Measurements from ENCODE around the gene TMEM51. TPM values are rescaled to one million over a fixed set of nuclear protein-coding genes. Genes with fewer than 3 reads are reported as not detected.

Gene TMEM51
- total and polyA plus RNA-seq, 10 of the 15 experiments (the other 5 are each of a cell fraction or from before 2014, with no cell fraction given): 0.55 to 4.8 (median 3.1) TPM

DNA sequence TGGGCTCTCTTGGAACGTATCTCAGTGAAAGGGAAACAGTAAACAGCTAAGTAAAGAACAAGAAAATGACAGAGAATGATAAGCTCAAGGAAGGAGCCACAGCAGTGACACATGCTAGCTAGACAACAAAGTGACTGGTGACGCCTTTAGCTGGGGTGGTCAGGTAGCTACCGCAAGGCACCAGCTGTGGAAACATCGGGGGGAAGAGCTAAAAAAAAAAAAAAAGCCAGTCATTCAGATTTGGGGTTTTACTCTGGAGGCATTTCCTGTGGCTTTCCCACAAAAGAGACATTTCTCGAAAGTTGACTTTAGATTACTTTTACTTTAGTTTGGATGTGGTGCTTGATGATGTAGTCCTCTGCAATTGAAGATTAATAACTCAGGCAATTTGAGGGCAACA lies 95.5 kb downstream of the TMEM51 start (continued):
- TF ChIP-seq, protein P1, sequence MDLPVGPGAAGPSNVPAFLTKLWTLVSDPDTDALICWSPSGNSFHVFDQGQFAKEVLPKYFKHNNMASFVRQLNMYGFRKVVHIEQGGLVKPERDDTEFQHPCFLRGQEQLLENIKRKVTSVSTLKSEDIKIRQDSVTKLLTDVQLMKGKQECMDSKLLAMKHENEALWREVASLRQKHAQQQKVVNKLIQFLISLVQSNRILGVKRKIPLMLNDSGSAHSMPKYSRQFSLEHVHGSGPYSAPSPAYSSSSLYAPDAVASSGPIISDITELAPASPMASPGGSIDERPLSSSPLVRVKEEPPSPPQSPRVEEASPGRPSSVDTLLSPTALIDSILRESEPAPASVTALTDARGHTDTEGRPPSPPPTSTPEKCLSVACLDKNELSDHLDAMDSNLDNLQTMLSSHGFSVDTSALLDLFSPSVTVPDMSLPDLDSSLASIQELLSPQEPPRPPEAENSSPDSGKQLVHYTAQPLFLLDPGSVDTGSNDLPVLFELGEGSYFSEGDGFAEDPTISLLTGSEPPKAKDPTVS (IDR thresholded peaks at IDR 0.05; ENCODE audit: low read depth, low read length): no peak
- TF ChIP-seq NR2C2 (IDR thresholded peaks at IDR 0.05; ENCODE audit: borderline replicate concordance, control insufficient read depth, insufficient read length, low read depth): no peak
- no peak for TF ChIP-seq CHD2 (IDR thresholded peaks at IDR 0.05; ENCODE audit: borderline replicate concordance, low read depth, low read length)
- TF ChIP-seq, protein P2, sequence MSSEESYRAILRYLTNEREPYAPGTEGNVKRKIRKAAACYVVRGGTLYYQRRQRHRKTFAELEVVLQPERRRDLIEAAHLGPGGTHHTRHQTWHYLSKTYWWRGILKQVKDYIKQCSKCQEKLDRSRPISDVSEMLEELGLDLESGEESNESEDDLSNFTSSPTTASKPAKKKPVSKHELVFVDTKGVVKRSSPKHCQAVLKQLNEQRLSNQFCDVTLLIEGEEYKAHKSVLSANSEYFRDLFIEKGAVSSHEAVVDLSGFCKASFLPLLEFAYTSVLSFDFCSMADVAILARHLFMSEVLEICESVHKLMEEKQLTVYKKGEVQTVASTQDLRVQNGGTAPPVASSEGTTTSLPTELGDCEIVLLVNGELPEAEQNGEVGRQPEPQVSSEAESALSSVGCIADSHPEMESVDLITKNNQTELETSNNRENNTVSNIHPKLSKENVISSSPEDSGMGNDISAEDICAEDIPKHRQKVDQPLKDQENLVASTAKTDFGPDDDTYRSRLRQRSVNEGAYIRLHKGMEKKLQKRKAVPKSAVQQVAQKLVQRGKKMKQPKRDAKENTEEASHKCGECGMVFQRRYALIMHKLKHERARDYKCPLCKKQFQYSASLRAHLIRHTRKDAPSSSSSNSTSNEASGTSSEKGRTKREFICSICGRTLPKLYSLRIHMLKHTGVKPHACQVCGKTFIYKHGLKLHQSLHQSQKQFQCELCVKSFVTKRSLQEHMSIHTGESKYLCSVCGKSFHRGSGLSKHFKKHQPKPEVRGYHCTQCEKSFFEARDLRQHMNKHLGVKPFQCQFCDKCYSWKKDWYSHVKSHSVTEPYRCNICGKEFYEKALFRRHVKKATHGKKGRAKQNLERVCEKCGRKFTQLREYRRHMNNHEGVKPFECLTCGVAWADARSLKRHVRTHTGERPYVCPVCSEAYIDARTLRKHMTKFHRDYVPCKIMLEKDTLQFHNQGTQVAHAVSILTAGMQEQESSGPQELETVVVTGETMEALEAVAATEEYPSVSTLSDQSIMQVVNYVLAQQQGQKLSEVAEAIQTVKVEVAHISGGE (CRISPR knock-in tag; IDR thresholded peaks at IDR 0.05): no peak
- TF ChIP-seq LARP7 (IDR thresholded peaks at IDR 0.05): no peak
- no peak for TF ChIP-seq YY1 (IDR thresholded peaks at IDR 0.05; ENCODE audit: low read depth, low read length)
- TF ChIP-seq, protein P3, sequence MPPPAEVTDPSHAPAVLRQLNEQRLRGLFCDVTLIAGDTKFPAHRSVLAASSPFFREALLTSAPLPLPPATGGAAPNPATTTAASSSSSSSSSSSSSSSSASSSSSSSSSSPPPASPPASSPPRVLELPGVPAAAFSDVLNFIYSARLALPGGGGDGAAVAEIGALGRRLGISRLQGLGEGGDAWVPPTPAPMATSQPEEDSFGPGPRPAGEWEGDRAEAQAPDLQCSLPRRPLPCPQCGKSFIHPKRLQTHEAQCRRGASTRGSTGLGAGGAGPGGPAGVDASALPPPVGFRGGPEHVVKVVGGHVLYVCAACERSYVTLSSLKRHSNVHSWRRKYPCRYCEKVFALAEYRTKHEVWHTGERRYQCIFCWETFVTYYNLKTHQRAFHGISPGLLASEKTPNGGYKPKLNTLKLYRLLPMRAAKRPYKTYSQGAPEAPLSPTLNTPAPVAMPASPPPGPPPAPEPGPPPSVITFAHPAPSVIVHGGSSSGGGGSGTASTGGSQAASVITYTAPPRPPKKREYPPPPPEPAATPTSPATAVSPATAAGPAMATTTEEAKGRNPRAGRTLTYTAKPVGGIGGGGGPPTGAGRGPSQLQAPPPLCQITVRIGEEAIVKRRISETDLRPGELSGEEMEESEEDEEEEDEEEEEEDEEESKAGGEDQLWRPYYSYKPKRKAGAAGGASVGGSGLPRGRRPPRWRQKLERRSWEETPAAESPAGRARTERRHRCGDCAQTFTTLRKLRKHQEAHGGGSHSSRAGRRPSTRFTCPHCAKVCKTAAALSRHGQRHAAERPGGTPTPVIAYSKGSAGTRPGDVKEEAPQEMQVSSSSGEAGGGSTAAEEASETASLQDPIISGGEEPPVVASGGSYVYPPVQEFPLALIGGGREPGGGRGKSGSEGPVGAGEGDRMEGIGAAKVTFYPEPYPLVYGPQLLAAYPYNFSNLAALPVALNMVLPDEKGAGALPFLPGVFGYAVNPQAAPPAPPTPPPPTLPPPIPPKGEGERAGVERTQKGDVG (CRISPR knock-in tag; IDR thresholded peaks at IDR 0.05): no peak
- TF ChIP-seq IRF4 (IDR thresholded peaks at IDR 0.05; ENCODE audit: low read depth, low read length): no peak
- no peak for TF ChIP-seq STAT1 (conservative IDR thresholded peaks at IDR 0.05)
- TF ChIP-seq MEF2B (IDR thresholded peaks at IDR 0.05; ENCODE audit: partially characterized antibody, poor library complexity, severe bottlenecking): peak; percentile 43
- no peak for TF ChIP-seq EGR1 (IDR thresholded peaks at IDR 0.05; ENCODE audit: borderline replicate concordance in 1 of 2, low read depth in 2 of 2, low read length in 2 of 2)
- no peak for TF ChIP-seq POU2F2 (IDR thresholded peaks at IDR 0.05; ENCODE audit: borderline replicate concordance, low read depth, low read length)
- TF ChIP-seq HCFC1 (IDR thresholded peaks at IDR 0.05; ENCODE audit: low read length): no peak
- TF ChIP-seq POLR2AphosphoS5 (IDR thresholded peaks at IDR 0.05; ENCODE audit: low read length): no peak
- TF ChIP-seq TCF12 (IDR thresholded peaks at IDR 0.05; ENCODE audit: low read depth, low read length): peak; percentile 90
- no peak for TF ChIP-seq SIX5 (IDR thresholded peaks at IDR 0.05; ENCODE audit: low read depth, low read length, severe bottlenecking)
- no peak for TF ChIP-seq RBBP5 (conservative IDR thresholded peaks at IDR 0.05)
- TF ChIP-seq, protein P4, sequence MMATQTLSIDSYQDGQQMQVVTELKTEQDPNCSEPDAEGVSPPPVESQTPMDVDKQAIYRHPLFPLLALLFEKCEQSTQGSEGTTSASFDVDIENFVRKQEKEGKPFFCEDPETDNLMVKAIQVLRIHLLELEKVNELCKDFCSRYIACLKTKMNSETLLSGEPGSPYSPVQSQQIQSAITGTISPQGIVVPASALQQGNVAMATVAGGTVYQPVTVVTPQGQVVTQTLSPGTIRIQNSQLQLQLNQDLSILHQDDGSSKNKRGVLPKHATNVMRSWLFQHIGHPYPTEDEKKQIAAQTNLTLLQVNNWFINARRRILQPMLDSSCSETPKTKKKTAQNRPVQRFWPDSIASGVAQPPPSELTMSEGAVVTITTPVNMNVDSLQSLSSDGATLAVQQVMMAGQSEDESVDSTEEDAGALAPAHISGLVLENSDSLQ (IDR thresholded peaks at IDR 0.05): peak; percentile 50; the same call in 1 of the 2 replicates
- TF ChIP-seq IKZF1 (conservative IDR thresholded peaks at IDR 0.05): peak; percentile 66
- TF ChIP-seq, protein P5, sequence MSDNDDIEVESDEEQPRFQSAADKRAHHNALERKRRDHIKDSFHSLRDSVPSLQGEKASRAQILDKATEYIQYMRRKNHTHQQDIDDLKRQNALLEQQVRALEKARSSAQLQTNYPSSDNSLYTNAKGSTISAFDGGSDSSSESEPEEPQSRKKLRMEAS (IDR thresholded peaks at IDR 0.05; ENCODE audit: low read depth, low read length): no peak
- no peak for TF ChIP-seq TAF1 (IDR thresholded peaks at IDR 0.05; ENCODE audit: borderline replicate concordance, low read depth, low read length)
- no peak for TF ChIP-seq TARDBP (IDR thresholded peaks at IDR 0.05; ENCODE audit: borderline replicate concordance)

Measured in GM12878 (cell line).